GM10266 (cell line): Measurements from ENCODE around the gene GPR37L1.

Experiments used
- DNase-seq: peaks from one replicate; pipeline ENCODE4 v3.0.0; 2012; ENCODE audit errors: extremely low spot score
- TF ChIP-seq, protein P1 (sequence below): IDR thresholded peaks from 2 replicates; pipeline ENCODE4 v1.5.1; 2012; ENCODE audit warnings: mild to moderate bottlenecking, low read depth; ENCODE audit not compliant: control insufficient read depth, insufficient read depth; ENCODE audit errors: missing control alignments

Gene GPR37L1

DNA sequence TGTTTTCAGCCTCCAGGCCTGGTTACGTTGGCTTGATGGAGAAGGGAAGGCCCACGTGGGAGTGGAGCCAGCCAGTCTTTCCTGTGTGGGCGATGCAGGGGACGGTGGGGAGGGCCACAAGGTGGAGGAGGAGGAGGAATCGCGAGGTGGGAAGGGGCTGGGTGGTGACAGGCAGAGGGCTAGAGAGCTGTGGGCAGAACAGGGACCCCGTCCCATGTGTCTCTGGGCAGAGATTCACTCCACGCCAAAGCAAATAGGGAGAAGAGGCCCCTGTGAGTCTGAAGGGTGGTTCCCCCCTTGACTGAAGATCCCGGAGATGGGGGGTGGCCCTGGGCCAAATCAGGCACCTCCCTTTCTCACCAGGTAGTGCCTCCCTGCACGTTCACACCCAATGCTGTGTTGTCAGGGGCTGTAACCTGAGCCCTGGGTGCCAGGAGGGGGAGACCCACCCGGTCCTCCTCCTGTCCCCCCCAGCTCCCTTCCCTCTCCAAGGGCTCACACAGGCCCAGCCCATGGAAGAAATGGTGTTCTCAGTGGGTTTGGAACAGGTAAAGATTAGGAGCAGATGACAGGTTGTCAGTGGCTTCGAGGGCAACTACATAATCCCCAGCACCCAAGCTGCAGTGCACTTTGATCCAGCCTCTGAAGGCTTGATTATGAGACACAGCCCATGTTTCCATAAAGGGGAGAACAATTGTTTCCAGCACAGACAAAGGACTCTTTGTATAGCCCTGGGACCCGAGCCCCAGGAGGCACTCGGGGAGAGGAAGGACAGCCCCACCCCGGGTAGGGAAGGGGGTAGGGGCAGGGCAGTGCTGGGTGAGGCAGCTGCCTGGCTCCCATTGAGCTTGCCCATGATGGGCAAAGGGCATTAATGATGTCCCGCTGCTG, 37.7 kb upstream of the GPR37L1 start:
- TF ChIP-seq, protein P1, sequence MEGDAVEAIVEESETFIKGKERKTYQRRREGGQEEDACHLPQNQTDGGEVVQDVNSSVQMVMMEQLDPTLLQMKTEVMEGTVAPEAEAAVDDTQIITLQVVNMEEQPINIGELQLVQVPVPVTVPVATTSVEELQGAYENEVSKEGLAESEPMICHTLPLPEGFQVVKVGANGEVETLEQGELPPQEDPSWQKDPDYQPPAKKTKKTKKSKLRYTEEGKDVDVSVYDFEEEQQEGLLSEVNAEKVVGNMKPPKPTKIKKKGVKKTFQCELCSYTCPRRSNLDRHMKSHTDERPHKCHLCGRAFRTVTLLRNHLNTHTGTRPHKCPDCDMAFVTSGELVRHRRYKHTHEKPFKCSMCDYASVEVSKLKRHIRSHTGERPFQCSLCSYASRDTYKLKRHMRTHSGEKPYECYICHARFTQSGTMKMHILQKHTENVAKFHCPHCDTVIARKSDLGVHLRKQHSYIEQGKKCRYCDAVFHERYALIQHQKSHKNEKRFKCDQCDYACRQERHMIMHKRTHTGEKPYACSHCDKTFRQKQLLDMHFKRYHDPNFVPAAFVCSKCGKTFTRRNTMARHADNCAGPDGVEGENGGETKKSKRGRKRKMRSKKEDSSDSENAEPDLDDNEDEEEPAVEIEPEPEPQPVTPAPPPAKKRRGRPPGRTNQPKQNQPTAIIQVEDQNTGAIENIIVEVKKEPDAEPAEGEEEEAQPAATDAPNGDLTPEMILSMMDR, result no peak
- DNase-seq, result no peak

DNA sequence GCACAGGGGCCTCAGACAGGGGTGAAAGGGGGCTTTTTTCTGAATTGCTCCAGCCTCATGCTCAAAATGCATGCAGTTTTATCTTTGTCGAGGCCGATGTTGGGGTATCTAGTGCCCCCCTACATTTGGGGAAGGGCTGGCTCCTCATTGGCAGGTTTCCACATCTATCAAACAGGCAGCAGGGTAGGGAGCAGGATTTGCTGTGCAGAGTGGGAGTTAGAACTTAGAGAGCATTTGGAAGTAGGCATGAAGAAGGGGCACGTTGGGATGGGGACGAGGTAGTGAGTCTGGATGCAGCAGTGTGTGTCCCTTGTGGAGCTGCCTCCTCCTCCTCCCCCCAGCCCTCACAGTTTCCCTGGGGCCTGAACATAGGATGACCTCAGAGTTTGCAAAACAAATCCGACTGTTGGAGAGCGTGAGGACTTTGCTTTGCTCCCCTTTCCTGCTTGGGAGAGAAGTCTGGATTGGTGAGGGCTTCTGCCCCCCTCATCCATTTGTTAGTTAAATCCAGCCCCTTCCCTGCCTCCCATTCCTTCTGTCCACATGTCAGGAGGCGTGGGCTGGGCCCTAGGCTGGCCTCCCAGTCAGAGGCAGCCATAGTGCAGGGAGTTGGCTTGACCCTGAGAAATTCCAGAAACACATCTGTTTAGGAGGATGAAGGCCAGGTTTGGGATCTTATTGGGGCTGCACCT, 36.9 kb upstream of the GPR37L1 start:
- DNase-seq, result no peak
- TF ChIP-seq, protein P1, result no peak

DNA sequence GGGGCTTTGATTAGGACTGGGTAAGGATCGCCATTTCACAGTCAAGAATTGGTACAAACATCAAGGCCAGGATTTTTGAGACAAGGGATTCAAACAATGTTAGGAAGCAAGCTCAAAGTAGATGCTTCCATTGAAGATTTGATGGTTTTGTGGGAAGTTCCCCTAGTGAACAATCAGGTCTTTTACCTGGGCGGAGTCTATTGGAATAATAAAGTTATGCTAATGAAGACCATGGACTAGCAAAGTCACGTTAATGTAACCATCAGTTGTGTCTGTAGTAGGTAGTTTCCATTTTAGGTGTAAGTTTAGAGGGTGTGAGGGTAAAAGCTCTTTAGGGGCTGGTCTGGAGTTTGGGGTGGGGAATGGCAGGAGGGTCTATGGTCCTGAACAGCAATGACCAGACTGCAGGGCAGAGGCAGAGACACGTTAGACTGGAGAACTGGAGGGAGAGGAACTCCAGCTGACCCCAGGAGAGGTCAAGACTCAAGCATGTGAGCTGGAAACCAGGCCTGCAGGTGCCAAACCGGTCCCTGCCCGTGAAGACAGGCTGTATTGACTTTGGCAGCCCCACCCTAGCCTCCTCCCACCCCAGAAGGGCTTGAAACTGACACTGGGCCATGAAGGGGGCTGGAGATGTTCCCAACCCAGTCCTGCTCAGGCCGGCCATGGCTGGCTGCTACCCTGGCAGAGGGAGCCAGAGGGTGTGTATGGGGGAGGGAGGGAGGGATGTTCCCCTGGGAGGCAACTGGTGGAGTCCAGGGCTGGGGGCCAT, 36.0 kb upstream of the GPR37L1 start:
- no peak for DNase-seq
- TF ChIP-seq, protein P1, result no peak

DNA sequence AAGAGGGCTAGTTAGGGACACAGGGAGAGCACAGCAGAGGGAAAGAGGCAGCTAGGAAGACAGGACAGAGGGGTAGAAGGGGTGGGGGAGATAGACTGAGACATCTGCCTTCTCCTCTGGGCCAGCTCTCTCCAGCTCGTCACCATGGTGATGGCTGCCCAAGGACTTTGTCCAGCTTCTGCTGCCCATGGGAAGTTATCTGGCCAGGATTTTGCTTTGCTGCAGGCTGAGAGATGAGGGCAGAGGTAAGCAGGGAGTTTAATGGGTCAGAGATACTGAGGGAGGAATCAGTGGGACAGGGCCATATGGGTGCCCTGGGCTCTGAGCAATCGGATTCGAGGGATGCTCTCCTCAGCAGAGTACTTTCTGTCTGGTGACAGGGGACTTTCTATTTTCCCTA, 34.5 kb upstream of the GPR37L1 start:
- DNase-seq, result no peak
- TF ChIP-seq, protein P1, result no peak

DNA sequence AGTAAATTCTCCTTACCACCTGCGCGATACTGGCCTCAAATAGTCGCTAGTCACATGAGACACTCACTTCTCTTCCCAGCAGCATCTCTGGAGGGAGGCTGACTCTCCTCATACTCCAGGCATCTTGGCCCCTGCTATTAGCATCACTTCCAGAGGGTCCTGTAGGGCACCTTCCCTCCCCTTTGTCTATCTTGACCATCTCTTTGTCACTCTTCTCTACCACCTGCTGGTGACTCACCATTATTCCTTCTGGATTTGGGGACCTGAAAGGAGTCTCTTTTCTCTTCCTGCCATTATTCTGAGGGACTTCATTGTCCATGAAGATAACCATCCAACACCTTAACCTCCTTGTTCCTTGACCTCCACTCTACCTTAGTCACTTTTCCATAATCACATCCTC, 31.7 kb upstream of the GPR37L1 start:
- no peak for DNase-seq
- TF ChIP-seq, protein P1, result no peak

DNA sequence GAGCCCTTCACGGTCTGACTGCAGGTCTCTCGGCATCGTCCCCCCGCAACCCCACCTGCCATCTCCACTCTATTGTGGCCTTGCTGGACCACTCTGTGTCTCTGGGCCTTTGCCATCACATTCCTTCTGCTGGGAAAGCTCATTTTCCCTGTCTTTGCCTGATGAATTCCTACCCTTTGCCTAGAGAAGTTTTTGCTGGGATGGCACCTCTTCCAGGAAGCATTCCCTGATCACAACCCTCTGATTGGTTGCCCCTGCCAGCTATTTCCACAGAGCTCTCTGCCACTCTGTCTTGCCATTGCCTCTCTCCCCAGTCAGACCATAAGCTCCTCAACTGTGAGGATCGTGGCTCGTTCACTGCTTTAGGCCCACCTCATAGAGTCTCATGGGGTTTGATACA, 28.9 kb upstream of the GPR37L1 start:
- DNase-seq, result no peak
- TF ChIP-seq, protein P1, result no peak

DNA sequence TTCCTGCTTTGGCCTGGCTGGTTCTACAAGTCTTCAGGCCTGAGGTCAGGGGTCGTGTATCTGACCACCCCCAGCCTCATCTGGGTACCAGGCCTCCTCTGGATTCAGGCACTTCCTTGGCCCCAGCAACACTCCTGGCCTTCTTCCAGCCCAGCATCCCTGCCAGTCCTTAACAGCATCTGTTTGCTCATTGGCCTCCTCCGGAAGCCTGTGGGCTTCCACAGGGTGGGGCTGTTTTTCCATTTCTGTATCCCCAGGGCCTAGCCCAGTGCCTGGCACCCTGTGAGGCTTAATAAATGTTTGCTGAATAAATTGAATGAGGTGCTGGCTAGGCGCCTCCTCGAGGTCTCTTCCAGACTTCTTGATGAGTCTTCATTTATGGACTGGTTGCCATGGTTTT, 21.5 kb upstream of the GPR37L1 start:
- TF ChIP-seq, protein P1, result no peak
- DNase-seq, result no peak
